GM12874 (cell line): ENCODE measurements around the gene CACNA2D2.

ENCODE experiments used
- CTCF ChIP-seq: IDR thresholded peaks from 2 replicates; pipeline ENCODE4 v1.5.1; 2011; ENCODE audit warnings: low read depth, mild to moderate bottlenecking, control low read depth, low read length, moderate library complexity; ENCODE audit not compliant: insufficient read depth

The CACNA2D2 gene

DNA sequence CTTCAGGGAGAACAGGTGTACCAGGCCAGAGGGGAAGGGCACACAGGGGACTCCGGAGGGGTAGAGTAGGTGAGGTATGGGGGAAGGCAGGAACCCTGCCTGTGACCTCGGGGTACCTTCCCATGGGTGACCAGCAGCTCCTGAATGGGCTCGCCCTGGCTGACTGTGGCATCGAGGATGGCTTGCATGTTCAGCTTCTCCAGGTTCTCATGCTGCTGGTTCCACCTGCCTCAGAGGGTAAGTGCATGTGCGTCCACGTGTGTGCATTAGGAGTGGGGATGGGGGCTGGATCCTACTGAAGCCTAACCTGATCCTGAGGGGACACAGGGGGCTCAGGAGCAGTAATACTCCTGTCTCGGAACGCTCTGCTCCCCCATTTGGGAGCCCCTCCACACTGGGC lies 158.4 kb downstream of the CACNA2D2 start:
- no peak for TF ChIP-seq CTCF

- TF ChIP-seq CTCF = no peak
Observed at GRCh38 chr3:50342813-50343633, 160.4 kb downstream of the CACNA2D2 start.

DNA sequence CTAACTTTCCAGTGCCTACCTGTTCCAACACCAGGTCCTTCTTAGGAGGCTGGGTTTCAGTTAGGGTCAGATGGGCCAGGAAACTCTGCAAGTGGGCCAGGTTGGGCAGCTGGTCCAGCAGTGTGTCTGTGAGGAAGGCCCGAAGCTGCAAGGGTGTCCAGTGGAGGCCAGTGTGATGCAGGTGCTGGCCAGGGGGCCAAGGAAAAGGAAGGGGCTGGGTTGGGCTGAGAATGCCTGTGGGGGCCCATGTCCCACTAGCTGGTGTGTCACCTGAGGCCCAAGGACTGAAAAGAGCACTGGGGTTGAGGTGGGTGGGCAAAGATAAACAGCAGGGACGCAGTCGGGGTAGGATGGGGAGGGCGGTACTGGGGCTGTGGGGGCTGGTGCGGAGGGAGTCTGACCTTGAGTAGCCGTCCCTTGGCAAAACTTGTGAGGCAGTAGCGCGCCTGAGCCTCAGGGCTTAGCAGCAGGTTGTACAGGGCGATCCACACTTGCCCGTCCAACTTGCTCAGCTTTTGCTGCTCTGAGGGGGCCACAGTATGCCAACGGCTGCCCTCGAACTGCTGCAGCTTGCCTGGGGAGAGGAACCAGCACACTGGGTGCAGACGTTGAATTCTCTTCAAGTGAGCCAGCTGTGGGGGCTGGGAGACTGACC lies 161.3 kb downstream of the CACNA2D2 start:
- TF ChIP-seq CTCF = no peak

- no peak for TF ChIP-seq CTCF
Observed at GRCh38 chr3:50341537-50341936, 161.9 kb downstream of the CACNA2D2 start.

GRCh38 chr3:50340448-50341329 lies 162.7 kb downstream of the CACNA2D2 start, which contains the start of gene RASSF1:
Gene RASSF1, minus strand, starts transcription at chr3:50340836. Its CDS starts 31 bp downstream, at chr3:50340805.
- TF ChIP-seq CTCF = no peak

- no peak for TF ChIP-seq CTCF
Observed at GRCh38 chr3:50340147-50340447, 163.3 kb downstream of the CACNA2D2 start.
